ENCODE results near the gene PTGR1. TPM values are rescaled to one million over a fixed set of nuclear protein-coding genes. Genes with fewer than 3 reads are reported as not detected.

PTGR1 gene
- total and polyA plus RNA-seq, 2 experiments from 2014 or later = 19.1 to 24.7 TPM

DNA sequence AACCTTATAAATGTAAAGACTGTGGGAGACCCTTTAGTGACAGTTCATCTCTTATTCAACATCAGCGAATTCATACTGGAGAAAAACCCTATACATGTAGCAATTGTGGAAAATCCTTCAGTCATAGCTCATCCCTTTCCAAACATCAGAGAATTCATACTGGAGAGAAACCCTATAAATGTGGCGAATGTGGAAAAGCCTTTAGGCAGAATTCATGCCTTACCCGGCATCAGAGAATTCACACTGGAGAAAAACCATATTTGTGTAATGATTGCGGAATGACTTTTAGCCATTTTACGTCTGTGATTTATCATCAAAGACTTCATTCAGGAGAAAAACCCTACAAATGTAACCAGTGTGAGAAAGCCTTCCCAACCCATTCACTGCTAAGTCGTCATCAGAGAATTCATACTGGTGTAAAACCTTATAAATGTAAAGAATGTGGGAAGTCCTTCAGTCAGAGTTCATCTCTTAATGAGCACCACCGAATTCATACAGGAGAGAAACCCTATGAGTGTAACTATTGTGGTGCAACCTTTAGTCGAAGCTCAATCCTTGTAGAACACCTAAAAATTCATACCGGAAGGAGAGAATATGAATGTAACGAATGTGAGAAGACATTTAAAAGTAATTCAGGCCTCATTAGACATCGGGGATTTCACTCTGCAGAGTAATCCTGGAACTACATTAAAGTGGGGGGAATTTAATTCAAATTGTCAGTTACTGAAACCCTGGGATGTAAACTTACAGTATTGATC lies 56.8 kb downstream of the PTGR1 start (continued):
- TF ChIP-seq POLR2AphosphoS5 (IDR thresholded peaks at IDR 0.05; ENCODE audit: low read depth) = no peak
- TF ChIP-seq CREB1 (CRISPR knock-in tag; IDR thresholded peaks at IDR 0.05; ENCODE audit: low read depth) = no peak
- no peak for TF ChIP-seq EZH2 (IDR thresholded peaks at IDR 0.05; ENCODE audit: low read depth, unreplicated experiment)

DNA sequence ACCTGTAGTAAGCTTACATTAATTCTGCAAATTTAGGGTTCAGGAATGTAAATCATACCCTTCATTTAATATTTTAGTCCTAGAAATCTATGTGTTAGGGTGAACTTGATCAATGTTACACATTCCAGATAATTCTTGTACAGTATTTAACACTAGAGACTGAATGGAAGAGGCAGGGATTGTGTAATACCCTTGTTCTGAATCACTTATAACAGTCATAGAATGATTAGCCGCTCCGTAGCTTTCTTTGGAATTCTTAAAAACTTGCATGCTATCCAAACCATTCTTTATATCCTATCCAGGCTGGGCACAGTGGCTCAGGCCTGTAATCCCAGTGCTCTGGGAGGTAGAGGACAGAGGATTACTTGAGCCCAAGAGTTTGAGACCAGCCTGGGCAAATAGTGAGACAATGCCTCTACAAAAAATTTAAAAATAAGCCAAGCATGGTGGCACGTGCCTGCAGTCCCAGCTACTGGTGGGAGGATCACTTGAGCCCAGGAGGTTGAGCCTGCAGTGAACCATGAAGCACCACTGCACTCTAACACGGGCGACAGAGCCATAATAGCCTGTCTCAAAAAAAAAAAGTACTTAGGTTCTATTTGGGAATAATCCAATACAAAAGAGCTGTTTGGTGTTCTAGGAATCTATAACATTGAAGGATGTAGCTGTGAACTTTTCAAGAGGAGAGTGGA lies 66.2 kb downstream of the PTGR1 start:
- H3F3A ChIP-seq (replicated peaks; ENCODE audit: low read depth) = peaks cover 9% of the 10 kb centered on the region
- no peaks in the 10 kb centered on the region; the same call in 1 of the 2 replicates for H4K20me1 ChIP-seq (replicated peaks; ENCODE audit: insufficient read depth)
- Mint-ChIP-seq H3K27ac (peak overlapping the region; percentile 16; the same call in 1 of the 2 replicates), H3K4me1 (peaks cover 23% of the 10 kb centered on the region), H3K9me3 (peaks cover 57% of the 10 kb centered on the region), H3K4me3 (no peak overlapping the region), H3K36me3 (ENCODE audit: low read depth) (peaks cover 95% of the 10 kb centered on the region), H3K27me3 (ENCODE audit: insufficient read depth, low read depth, poor library complexity) (peaks cover 8% of the 10 kb centered on the region)
- H3K4me2 ChIP-seq = no peak overlapping the region
- H2AFZ ChIP-seq = no peak overlapping the region
- no peak overlapping the region for H3K4me3 ChIP-seq
- peaks cover 56% of the 10 kb centered on the region for H3K36me3 ChIP-seq (ENCODE audit: insufficient read depth)
- peaks cover 22% of the 10 kb centered on the region for H3K4me1 ChIP-seq (ENCODE audit: insufficient read depth)
- ATAC-seq = no peak
- TF ChIP-seq NANOG (IDR thresholded peaks at IDR 0.05; ENCODE audit: borderline replicate concordance) (no peak), EZH2 (IDR thresholded peaks at IDR 0.05; ENCODE audit: low read depth, unreplicated experiment) (no peak), EZH2phosphoT487 (IDR thresholded peaks at IDR 0.05; ENCODE audit: unreplicated experiment) (no peak), JUNB (IDR thresholded peaks at IDR 0.05; ENCODE audit: unreplicated experiment) (no peak), ZNF331 (CRISPR knock-in tag; IDR thresholded peaks at IDR 0.05; ENCODE audit: low read depth) (no peak), ZNF114 (CRISPR knock-in tag; IDR thresholded peaks at IDR 0.05) (no peak), STAT1 (IDR thresholded peaks at IDR 0.05; ENCODE audit: unreplicated experiment) (no peak), CREB1 (CRISPR knock-in tag; IDR thresholded peaks at IDR 0.05; ENCODE audit: low read depth) (no peak)
- TF ChIP-seq, protein P1, sequence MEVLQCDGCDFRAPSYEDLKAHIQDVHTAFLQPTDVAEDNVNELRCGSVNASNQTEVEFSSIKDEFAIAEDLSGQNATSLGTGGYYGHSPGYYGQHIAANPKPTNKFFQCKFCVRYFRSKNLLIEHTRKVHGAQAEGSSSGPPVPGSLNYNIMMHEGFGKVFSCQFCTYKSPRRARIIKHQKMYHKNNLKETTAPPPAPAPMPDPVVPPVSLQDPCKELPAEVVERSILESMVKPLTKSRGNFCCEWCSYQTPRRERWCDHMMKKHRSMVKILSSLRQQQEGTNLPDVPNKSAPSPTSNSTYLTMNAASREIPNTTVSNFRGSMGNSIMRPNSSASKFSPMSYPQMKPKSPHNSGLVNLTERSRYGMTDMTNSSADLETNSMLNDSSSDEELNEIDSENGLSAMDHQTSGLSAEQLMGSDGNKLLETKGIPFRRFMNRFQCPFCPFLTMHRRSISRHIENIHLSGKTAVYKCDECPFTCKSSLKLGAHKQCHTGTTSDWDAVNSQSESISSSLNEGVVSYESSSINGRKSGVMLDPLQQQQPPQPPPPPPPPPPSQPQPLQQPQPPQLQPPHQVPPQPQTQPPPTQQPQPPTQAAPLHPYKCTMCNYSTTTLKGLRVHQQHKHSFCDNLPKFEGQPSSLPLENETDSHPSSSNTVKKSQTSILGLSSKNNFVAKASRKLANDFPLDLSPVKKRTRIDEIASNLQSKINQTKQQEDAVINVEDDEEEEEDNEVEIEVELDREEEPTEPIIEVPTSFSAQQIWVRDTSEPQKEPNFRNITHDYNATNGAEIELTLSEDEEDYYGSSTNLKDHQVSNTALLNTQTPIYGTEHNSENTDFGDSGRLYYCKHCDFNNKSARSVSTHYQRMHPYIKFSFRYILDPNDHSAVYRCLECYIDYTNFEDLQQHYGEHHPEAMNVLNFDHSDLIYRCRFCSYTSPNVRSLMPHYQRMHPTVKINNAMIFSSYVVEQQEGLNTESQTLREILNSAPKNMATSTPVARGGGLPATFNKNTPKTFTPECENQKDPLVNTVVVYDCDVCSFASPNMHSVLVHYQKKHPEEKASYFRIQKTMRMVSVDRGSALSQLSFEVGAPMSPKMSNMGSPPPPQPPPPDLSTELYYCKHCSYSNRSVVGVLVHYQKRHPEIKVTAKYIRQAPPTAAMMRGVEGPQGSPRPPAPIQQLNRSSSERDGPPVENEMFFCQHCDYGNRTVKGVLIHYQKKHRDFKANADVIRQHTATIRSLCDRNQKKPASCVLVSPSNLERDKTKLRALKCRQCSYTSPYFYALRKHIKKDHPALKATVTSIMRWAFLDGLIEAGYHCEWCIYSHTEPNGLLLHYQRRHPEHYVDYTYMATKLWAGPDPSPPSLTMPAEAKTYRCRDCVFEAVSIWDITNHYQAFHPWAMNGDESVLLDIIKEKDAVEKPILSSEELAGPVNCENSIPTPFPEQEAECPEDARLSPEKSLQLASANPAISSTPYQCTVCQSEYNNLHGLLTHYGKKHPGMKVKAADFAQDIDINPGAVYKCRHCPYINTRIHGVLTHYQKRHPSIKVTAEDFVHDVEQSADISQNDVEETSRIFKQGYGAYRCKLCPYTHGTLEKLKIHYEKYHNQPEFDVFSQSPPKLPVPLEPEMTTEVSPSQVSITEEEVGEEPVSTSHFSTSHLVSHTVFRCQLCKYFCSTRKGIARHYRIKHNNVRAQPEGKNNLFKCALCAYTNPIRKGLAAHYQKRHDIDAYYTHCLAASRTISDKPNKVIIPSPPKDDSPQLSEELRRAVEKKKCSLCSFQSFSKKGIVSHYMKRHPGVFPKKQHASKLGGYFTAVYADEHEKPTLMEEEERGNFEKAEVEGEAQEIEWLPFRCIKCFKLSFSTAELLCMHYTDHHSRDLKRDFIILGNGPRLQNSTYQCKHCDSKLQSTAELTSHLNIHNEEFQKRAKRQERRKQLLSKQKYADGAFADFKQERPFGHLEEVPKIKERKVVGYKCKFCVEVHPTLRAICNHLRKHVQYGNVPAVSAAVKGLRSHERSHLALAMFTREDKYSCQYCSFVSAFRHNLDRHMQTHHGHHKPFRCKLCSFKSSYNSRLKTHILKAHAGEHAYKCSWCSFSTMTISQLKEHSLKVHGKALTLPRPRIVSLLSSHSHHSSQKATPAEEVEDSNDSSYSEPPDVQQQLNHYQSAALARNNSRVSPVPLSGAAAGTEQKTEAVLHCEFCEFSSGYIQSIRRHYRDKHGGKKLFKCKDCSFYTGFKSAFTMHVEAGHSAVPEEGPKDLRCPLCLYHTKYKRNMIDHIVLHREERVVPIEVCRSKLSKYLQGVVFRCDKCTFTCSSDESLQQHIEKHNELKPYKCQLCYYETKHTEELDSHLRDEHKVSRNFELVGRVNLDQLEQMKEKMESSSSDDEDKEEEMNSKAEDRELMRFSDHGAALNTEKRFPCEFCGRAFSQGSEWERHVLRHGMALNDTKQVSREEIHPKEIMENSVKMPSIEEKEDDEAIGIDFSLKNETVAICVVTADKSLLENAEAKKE (CRISPR knock-in tag; IDR thresholded peaks at IDR 0.05) = no peak
- TF ChIP-seq, protein P2, sequence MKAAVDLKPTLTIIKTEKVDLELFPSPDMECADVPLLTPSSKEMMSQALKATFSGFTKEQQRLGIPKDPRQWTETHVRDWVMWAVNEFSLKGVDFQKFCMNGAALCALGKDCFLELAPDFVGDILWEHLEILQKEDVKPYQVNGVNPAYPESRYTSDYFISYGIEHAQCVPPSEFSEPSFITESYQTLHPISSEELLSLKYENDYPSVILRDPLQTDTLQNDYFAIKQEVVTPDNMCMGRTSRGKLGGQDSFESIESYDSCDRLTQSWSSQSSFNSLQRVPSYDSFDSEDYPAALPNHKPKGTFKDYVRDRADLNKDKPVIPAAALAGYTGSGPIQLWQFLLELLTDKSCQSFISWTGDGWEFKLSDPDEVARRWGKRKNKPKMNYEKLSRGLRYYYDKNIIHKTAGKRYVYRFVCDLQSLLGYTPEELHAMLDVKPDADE (IDR thresholded peaks at IDR 0.05) = no peak
- TF ChIP-seq, protein P3, sequence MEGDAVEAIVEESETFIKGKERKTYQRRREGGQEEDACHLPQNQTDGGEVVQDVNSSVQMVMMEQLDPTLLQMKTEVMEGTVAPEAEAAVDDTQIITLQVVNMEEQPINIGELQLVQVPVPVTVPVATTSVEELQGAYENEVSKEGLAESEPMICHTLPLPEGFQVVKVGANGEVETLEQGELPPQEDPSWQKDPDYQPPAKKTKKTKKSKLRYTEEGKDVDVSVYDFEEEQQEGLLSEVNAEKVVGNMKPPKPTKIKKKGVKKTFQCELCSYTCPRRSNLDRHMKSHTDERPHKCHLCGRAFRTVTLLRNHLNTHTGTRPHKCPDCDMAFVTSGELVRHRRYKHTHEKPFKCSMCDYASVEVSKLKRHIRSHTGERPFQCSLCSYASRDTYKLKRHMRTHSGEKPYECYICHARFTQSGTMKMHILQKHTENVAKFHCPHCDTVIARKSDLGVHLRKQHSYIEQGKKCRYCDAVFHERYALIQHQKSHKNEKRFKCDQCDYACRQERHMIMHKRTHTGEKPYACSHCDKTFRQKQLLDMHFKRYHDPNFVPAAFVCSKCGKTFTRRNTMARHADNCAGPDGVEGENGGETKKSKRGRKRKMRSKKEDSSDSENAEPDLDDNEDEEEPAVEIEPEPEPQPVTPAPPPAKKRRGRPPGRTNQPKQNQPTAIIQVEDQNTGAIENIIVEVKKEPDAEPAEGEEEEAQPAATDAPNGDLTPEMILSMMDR (conservative IDR thresholded peaks at IDR 0.05; ENCODE audit: low read depth in 2 of 2) = no peak
- H3K27ac ChIP-seq (ENCODE audit: low read depth) = no peak overlapping the region
- peaks cover 49% of the 10 kb centered on the region for H3K79me2 ChIP-seq (replicated peaks; ENCODE audit: insufficient read depth)
- DNase-seq (ENCODE audit: low spot score) = no peak
- H3K9me2 ChIP-seq (ENCODE audit: insufficient read depth) = no peaks in the 10 kb centered on the region
- H3K27me3 ChIP-seq (ENCODE audit: insufficient read depth) = no peaks in the 10 kb centered on the region

Data from GM23338 (cell line).